SHP77 treated with DMSO at 0.1 percent for 48 hours (cell line): ENCODE data around the gene NLN.
"Not testable (repeated sequence)": the region's sequence is repeated elsewhere in the genome, so short reads cannot be mapped to it uniquely, and the experiment has no call there.

Source experiments
- DNase-seq: peaks from one replicate; lab custom pipeline; 2025; lab: John Stamatoyannopoulos, UW

NLN gene

DNA sequence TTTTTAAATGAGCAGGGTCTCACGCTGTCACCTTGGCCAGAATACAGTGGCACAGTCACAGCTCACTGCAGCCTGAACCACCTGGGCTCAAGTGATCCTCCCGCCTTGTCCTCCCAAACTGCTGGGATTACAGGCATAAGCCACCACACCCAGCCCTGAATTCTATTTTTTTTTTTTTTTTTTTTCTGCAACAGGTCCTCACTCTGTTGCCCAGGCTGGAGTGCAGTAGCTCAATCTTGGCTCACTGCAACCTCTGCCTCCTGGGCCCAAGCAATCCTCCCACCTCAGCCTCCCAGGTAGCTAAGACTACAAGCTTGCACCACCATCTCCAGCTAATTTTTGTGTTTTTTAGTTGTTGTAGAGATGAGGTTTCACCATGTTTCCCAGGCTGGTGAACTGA is 51.0 kb downstream of the NLN start:
- DNase-seq, result not testable (repeated sequence)

DNA sequence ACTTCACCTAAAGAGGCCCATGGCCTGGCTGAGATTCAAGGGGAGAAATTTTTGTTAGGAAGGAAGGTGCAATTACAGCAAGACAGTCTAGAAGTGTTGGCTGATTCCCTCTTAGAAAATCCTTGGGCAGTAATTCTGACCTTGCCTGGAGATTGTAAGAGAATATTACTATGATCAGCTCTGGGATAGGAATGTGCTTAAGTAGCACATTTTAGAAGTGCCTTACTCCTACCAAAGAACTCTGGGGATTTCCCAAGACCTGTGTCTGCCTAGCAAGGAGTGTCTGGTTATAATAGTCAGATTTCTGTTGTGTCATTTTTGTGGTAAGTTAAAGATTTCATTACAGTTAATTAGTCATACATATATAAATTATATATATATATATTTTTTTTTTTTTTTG is 52.3 kb downstream of the NLN start:
- no peak for DNase-seq

DNA sequence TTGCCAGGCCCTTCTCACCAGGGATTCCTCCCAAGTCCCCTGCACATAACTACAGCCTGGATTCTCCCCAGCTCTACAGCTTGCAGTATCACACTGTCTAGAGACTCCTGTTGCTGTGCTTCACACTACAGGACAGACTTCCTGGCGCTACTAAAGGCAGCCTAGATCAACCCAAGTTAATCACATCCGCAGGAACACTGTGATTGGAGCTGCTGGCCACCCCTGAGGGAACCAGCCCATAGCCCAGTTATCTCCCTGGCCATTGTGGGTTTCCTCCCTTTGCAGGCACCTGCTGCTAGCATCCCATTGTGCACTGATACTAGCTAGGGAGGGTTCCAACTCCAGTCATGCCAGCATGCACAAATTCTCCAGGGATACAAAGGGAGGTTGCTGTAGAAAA is 53.5 kb downstream of the NLN start:
- no peak for DNase-seq

DNA sequence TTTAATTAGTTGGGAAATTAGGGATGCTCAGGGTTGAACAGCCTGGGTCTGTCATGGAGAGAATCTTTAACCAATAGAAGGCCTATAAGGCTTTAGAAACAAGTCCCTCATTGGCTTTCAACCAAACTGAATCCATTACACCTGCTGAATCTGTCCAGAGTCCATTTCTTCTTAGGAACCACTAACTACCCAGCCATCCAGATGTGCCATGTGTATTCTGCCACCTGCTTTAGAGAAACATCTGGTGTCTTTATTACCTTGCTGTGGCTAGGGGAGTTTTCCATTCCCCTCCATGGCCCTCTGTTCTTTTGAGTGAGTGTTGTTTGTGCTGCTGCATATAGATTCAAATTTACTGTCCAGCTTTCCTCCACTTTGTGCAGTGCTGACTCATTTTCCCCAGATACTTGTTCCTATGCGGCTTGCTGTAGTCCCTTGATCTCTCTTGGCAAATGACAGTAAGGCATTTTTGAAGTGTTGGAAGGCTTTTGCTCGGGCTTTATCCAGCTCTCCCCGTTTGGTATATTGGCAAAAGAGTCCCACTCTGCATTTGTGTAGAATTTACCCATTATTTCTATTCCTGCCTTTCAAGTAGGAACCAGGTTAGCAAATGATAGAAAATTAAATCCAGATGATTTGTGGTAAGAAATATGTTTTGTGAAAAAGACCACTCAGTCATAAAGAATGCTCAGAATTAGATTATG is 54.6 kb downstream of the NLN start:
- no peak for DNase-seq

DNA sequence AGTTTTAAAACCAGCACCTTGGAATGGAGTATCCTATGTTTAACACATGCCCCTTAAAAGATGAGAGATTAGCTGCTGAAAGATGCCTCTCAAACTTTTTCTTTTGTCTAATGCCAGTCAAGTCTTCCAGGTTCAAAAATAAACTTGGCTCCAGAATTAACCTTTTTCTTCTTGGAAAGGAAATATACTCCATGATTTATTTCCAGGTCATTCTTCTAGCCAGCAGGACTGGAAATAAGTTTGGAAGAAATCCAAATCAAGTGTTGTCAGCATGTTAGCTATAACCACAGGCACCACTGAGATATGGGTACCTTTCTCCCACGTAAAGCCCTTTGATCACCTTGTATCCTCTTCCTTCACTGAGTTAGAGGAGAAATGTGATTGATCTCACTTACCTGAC is 56.1 kb downstream of the NLN start:
- no peak for DNase-seq

DNA sequence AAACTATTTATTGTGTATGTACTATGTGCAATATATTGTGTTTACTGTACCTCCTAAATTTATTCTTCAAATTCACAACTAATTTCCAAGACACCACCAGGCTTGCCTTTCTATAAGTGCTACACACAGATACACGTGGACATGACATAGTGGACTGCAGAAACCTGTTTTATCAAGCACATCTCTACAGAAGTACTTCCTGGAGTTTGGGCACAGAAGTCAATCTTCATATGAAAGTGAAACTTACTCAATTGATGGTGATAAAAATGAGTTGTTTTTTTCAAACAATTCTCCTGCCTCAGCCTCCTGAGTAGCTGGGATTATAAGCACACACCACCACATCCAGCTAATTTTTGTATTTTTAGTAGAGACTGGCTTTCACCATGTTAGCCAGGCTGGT is 57.6 kb downstream of the NLN start:
- DNase-seq, result no peak

DNA sequence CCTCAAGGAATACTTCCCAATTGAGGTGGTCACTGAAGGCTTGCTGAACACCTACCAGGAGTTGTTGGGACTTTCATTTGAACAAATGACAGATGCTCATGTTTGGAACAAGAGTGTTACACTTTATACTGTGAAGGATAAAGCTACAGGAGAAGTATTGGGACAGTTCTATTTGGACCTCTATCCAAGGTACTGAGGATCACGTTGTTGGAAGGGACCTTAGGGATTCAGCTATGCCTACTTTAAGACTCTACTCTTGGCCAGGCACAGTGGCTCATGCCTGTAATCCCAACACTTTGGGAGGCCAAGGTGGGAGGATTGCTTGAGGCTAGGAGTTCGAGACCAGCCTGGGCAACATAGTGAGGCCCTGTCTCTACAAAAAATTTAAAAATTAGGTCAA is 66.3 kb downstream of the NLN start:
- DNase-seq, result not testable (repeated sequence)

DNA sequence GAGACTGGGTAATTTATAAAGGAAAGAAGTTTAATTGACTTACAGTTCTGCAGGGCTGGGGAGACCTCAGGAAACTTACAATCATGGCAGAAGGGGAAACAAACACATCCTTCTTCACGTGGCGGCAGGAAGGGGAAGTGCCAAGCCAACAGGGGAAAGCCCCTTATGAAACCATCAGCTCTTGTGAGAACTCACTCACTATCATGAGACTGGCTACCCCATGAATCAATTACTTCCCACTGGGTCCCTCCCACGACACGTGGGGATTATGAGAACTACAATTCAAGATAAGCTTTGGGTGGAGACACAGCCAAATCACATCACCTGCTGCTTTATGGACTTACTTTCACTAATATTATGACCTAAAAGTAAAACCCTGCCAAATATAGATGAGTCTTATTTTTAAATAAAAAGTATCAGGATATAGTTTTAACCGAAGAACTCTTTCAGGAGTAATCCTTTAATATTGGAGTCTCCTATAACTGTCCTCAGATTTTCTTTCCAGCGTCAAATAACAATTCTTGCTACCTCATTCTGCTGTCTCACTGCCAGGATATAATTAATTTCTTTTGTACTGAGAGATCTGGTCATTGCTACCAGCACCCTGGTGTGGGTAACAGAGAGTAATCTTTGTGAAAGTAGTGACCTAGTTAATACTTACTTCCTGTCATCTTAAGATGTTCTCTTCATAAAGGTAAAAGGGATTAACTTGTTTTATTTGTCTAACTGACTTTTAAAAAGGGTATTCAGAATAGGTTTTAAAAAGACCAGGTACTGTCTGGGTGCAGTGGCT is 68.6 kb downstream of the NLN start:
- DNase-seq, result no peak

DNA sequence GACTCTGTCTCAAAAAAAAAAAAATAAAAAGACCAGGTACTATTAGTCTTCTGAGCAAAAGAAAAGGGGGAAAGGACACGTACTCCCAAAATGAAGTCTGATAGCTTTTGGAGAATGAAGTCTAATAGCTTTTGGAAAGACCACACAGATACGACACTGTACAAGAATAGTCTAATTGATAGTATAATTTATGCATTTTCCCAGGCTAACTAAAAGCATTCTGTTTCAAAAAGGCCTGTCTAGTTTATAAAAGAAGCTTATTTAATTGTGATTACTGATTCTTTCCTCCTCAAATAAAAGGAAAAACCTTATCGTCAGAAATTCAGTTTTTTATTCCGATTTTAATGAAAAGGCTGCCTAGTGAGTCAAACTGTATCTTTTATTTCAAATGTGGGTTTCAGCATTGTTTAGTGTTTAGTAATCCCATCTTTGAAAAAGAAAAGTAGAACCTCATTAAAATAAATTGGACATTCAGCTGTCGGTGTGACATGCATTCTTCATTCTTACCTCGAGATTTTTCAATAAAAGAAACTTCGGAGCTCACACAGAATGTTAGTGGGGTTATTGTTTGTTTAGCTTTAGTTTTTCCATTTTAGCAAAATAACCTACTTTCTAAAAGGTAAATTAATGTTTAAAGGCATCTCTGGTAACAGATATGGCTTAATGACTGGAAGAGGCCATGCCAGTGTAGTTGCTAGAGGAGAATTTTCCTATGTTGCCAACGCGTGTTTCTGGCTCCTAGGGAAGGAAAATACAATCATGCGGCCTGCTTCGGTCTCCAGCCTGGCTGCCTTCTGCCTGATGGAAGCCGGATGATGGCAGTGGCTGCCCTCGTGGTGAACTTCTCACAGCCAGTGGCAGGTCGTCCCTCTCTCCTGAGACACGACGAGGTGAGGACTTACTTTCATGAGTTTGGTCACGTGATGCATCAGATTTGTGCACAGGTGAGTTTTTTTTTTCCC is 70.0 kb downstream of the NLN start:
- DNase-seq, result no peak

DNA sequence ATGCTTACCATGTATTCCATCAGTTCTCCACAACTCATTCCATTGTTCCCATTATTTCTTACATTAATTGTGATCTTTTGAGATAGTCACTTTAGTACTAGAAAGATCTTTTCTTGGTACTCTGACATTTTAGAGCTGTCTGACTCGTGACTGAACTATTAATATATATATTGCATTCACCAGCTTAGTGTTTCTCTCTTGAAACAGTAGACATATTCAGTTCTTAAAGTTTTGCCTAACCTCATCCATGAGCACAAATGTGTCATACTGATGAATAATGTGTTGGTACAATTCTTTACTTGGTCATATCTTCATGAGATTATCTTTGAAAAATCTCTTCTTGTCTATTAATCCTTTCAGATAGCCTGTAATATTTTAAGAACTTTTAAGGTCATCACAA is 74.3 kb downstream of the NLN start:
- no peak for DNase-seq

DNA sequence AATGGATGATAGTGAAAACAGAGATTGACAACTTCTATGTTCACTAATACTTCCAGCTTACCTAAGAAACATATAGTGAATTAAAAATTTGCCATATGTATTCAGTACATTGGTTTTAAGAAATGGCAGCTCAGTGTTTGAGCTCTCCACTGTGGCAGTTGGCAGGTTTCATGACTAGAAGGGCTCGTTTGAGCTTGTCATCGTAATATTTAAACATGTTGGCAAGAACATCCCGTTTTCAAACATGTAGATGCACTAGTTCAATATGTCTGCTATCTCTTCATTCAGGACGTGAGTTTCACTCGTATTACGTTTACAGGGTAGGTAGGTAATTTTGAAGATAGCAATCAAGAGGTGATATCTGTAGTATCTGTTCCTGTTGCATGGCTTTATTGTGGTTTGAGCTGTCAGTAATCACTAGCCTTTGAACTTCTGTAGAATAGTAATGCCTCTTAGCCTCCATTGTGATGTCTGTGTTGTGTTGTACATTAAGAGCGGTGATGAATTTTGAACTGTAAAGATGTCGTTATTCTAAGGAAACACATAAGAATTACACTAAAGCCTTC is 74.8 kb downstream of the NLN start:
- no peak for DNase-seq

DNA sequence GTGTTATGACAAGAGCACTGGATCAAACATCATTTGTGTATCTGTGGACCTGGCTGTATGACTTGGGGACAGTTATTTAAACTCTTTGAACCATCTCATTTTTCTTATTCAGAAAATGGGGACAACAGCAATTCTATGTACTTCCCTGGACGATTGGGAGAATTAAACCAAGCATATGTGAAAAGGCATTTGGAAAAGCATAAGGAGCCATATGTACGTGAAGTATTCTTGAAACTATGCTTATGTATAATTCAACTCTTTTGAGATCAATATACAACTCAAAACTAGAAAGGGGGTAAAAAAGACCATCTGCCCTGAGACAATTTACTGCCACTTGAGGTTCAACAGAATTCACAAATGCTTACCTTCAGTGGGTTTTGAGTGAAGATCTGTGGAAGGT is 75.5 kb downstream of the NLN start:
- DNase-seq, result no peak

DNA sequence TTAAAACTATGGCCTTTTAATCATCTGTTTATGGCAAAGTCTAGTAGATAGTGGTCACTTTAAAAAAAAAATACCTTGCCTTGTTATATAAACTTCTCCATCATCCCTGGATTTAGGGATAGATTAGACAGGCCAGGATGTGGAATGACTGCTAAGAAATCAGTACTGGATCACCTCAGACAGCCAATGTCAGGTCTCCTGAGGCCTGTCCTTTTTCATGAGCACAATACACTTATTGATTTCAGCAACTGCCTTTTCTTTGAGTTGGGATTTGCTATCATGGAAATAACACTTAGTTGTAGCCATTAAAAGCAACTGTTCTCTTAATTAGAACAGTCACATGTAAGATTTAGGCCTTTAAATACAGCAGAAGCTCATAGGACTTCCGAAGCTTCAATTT is 77.9 kb downstream of the NLN start:
- DNase-seq, result no peak

DNA sequence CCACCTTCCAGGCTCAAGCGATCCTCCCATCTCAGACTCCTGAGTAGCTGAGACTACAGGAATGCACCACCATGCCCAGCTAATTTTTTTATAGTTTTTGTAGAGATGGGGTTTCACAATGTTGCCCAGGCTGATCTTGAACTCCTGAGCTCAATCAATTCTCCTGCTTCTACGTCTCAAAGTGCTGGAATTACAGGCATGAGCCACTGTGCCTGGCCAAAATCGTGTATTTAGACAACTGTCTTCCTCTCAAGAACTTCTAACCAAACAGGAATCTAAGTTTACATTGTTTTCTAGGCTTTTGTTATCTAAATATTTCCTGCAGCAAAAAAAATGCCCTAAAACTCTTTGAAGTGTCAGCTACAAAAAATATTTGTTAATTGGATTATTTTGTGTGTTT is 78.8 kb downstream of the NLN start:
- no peak for DNase-seq

DNA sequence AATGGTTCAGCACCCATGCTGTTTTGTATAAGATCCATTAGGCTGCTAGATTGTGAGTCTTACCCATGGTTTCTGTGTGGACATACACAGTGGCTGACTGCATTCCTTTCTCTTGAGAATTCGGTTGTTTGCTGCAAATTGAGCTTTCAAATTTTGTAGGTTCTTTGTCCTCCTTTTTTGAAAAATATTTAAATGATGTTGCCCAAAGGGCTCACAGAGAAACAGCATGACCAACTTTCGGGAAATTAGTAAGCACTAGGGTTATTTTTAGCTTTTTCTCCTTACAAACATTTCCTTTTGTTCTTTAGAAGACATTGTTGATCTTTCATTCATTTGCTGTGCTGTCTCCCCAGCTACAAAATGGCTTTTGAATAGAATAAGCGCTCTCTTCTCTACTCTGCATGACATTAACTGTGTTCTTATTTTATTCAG is 79.4 kb downstream of the NLN start:
- DNase-seq, result no peak

DNA sequence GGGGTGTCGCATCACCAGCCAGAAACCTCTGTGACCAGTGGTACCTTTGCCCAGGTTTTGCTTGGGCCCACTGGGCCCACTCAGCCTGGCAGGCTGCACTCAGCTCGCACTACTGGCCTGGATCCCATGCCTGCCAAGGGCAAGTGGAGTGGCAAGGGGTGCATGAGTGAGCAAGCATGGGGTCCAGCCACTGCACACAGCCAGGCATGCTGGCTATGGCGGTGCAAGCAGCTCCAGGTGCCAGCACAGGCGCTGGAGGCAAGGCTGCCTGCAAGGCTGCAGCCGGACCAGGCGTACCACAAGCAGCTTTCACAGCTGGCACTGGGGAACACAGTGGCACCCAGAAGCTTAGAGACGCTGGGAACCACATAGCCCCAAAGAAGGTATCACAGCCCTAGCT is 80.1 kb downstream of the NLN start:
- no peak for DNase-seq

DNA sequence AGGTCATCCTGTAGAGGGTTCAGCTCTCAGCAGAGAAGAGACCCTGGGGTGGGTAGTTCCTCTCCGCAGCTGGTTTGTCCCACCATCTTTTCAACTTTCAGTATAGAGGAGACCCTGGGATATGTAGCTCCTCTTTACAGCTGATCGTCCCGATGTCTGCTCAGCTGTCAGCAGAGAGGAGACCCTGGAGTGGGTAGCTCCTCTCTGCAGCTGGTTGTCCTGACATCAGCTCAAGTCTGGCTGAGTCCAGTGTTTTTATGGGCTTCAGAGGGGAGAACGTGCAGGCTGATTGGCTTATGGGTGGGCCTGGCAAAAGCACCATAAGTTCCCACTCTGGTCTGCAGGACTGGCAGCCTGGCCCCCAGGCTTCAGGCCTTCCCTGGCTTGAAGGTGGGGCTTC is 80.8 kb downstream of the NLN start:
- DNase-seq, result no peak

DNA sequence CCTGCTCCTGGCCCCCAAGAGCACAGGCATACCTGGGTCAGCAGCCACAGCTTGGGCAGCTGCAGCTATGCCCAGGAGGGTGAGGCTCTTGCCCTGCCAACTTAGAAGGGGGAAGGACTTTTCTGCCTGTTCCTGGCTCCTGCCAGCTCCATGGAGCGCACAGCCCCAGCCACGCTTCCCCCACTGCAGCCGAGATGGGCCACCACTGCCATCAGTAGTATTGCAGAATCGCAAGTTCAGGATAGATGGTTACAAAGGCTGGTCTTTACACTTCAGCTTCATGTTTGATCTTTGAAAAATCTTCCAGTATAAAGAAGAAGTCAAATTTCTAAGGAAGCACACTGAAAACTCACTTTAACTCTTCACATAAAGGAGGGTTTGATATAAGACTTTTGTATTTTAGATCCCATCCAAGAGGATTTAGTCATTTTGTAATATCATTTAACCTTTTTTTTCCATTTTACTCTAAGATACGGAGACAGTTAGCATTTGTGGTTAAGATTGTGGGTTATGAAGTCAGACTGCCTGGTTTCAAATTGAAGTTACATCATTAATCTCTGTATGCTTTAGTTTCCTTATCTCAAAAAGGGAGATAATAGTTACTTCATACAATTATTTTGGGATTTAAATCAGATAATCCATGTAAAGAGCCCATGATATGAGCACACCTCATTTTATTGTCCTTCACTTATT is 81.8 kb downstream of the NLN start:
- no peak for DNase-seq

DNA sequence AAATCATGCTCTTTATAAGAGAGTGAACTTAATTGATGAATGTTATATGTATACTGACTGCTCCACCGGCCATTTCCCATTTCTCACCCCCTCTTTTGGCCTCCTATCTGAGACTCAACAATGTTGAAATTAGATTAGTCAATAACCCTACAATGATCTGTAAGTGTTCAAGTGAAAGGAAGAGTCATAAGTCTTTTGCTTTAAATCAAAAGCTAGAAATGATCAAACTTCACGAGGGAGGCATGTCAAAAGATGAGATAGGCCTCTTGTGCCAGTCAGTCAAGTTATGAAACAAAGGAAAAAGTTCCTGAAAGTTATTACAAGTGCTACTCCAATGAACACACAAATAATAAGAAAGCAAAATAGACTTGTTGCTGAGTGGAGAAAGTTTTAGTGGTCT is 83.1 kb downstream of the NLN start:
- DNase-seq, result no peak

DNA sequence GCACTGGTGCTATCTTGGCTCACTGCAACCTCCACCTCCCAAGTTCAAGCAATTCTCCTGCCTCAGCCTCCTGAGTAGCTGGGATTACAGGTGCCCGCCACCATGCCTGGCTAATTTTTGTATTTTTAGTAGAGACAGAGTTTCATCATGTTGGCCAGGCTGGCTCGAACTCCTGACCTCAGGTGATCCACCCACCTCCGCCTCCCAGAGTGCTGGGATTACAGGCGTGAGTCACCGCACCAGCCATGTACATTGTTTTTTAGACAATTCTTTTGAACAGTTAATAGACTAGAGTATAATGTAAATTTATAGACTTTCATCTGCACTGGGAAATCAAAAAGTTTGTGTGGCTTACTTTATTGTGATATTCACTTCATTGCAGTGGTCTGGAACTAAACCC is 85.5 kb downstream of the NLN start:
- not testable (repeated sequence) for DNase-seq

DNA sequence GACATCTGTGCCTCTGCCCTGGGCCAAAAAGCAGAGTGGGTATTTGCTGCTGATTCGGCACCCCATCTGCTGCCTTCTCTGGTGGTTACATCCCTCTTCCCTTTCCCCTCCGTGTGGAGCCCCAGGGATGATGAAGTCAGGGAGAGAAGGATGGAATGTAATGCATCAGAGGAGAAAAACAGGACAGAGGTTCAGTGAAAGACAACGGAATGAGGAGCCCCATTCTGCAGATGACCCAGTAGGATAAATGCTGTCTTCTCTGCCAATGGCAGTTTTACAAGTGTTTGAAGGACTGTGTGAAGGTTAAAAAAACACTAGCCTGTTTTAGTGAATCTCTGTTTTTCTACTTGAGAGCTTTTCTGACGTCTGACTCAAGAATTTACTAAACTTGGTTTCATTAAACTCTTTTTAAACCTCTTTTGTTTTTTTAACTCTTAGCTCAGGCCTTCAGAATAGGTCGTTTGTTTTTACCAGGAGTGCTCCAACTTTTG is 86.3 kb downstream of the NLN start:
- no peak for DNase-seq

DNA sequence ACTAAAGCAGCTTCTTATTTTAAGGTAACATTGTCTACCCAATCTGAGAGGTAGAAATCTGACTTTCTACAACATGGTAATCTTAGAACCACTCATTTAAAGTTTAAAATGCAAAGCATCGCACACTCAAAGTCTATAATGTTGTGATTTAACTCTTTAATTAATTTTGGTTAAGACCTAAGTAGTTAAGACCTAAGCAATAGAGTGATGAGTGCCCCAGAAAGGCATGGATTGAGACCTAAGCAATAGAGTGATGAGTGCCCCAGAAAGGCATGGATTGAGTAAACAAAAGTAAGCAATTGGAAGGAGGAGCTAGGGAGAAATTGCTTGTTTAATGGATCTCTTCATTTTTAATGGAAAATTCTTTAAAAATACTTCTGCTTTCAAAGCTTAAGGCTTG is 86.8 kb downstream of the NLN start:
- DNase-seq, result no peak
